Measurements from ENCODE around the gene DCANP1. TPM values are rescaled to one million over a fixed set of nuclear protein-coding genes. Genes with fewer than 3 reads are reported as not detected.

Gene DCANP1
- total RNA-seq, 1 donor from 2014 or later, result not detected

Other genes starting within 250 kb of the DCANP1 start
- gene MACROH2A1, start 48.1 kb downstream of the DCANP1 start, total RNA-seq, result 187 and 194 TPM in 2 replicates
- not detected in 2 replicates for gene TIFAB, start 5.0 kb upstream of the DCANP1 start, total RNA-seq
- gene NEUROG1, start 88.6 kb upstream of the DCANP1 start, total RNA-seq, result not detected in 2 replicates
- not detected in 2 replicates for gene CXCL14, start 131.6 kb upstream of the DCANP1 start, total RNA-seq

Measured in pulmonary artery endothelial cell (primary cell).